H1 (cell line): Measurements from ENCODE around the gene EEF2. TPM values are rescaled to one million over a fixed set of nuclear protein-coding genes. Genes with fewer than 3 reads are reported as not detected.

Experiments used
- CHD1 ChIP-seq: IDR thresholded peaks from 2 replicates; pipeline ENCODE4 v1.6.1; 2012; ENCODE audit warnings: low read depth, low read length, improper control_type of control experiment
- SAP30 ChIP-seq: fragments of 300-600 bp; sonication (generic); IDR thresholded peaks from 2 replicates; pipeline ENCODE4 v1.7.1; 2012; ENCODE audit warnings: low read length, moderate library complexity, mild to moderate bottlenecking, inconsistent platforms; ENCODE audit not compliant: insufficient read depth, insufficient replicate concordance
- polyA plus RNA-seq, 7 experiments: library from polyadenylated mRNA; depleted of rRNA in 3 of 7; stranded (reverse) in 5 of 7; unstranded in 2 of 7; fragments of >200 nt in 5 of 7; fragments of 200-250 nt in 2 of 7; gene quantifications; 1 replicate in 5 of 7; 2 replicates in 1 of 7; 4 replicates in 1 of 7; pipeline versions ENCODE4 v1.2.1 to v1.2.3, GENCODE V29; 2011 to 2013; ENCODE audit warnings: missing spikeins in 2 of 7, mixed read lengths in 2 of 7
- total RNA-seq: library from RNA; stranded (reverse); fragmentation: NEBNext Ultra II Directional; extraction: Animal tissue kit (Norgen Biotek cat#: 25700); gene quantifications from 2 replicates; pipeline ENCODE4 v1.2.1, GENCODE V29; 2021
- TF ChIP-seq, protein P1 (sequence below): IDR thresholded peaks from 2 replicates; pipeline ENCODE4 v1.6.1; 2012; ENCODE audit warnings: inconsistent platforms

EEF2 gene
- total and polyA plus RNA-seq, 2 of the 8 experiments (the other 6 are each of a cell fraction or from before 2014, with no cell fraction given), result 1,554 to 3,380 TPM

DNA sequence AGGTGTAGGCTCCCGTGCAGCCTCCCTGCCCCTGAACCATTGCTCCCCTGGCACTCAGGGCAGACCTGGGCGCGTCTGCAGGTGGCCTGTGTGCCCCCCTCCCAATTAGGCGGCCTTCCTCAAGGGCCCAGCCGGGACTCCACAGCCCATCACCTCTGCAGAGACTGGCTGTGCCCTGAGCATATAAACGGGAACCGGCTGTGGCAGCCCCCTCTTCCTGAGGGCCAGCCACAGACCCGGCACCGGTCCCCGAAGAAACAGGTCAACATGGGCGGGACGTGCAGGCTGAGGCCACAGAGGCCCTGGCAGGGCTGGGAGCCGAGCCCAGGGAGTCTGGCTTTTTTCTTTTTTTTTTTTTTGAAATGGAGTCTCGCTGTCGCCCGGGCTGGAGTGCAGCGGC lies 34.3 kb upstream of the EEF2 start (continued):
- TF ChIP-seq CHD1 (no peak), SAP30 (no peak)
- TF ChIP-seq, protein P1, sequence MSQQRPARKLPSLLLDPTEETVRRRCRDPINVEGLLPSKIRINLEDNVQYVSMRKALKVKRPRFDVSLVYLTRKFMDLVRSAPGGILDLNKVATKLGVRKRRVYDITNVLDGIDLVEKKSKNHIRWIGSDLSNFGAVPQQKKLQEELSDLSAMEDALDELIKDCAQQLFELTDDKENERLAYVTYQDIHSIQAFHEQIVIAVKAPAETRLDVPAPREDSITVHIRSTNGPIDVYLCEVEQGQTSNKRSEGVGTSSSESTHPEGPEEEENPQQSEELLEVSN, result no peak
